ENCODE results near the gene OR6Q1. TPM values are rescaled to one million over a fixed set of nuclear protein-coding genes. Genes with fewer than 3 reads are reported as not detected.

OR6Q1 gene
- polyA plus RNA-seq, 1 of the 3 experiments (the other 2 are of a cell fraction): not detected

- Histone ChIP-seq H4K20me1 (ENCODE audit: insufficient read depth) (no peaks in the 10 kb centered on the region), H3K36me3 (replicated peaks in 1 of 2; ENCODE audit: control insufficient read depth in 1 of 2, insufficient read depth in 2 of 2, low read length in 1 of 2) (no peaks in the 10 kb centered on the region), H2AFZ (ENCODE audit: low read depth) (no peak overlapping the region), H3K9me2 (no peaks in the 10 kb centered on the region), H3K4me2 (no peak overlapping the region), H3K4me1 (ENCODE audit: control insufficient read depth in 1 of 2, insufficient read depth in 2 of 2, low read depth in 1 of 2, low read length in 1 of 2) (no peaks in the 10 kb centered on the region), H3K27me3 (ENCODE audit: insufficient read depth) (no peaks in the 10 kb centered on the region; the same call in 1 of the 2 replicates), H3F3A (replicated peaks; ENCODE audit: insufficient read depth) (no peaks in the 10 kb centered on the region), H3K79me2 (ENCODE audit: insufficient read depth) (no peaks in the 10 kb centered on the region), H3K27ac (ENCODE audit: low read depth in 2 of 2, low read length in 1 of 2) (no peak overlapping the region), H3K9me3 (no peaks in the 10 kb centered on the region), H3K9ac (no peak overlapping the region), H3K4me3 (ENCODE audit: low read depth in 2 of 2, low read length in 1 of 2) (no peak overlapping the region)
- POLR2A ChIA-PET: no interaction called here
- CTCF ChIA-PET: no interaction called here
- DNase-seq: no peak
- no peak for TF ChIP-seq TCF12 (IDR thresholded peaks at IDR 0.05)
- no peak for TF ChIP-seq CHD2 (IDR thresholded peaks at IDR 0.05; ENCODE audit: low read length, partially characterized antibody)
- TF ChIP-seq NRF1 (IDR thresholded peaks at IDR 0.05; ENCODE audit: low read depth, low read length): no peak
- TF ChIP-seq EZH2phosphoT487 (IDR thresholded peaks at IDR 0.05; ENCODE audit: borderline replicate concordance, low read depth): no peak
- TF ChIP-seq, protein P1, sequence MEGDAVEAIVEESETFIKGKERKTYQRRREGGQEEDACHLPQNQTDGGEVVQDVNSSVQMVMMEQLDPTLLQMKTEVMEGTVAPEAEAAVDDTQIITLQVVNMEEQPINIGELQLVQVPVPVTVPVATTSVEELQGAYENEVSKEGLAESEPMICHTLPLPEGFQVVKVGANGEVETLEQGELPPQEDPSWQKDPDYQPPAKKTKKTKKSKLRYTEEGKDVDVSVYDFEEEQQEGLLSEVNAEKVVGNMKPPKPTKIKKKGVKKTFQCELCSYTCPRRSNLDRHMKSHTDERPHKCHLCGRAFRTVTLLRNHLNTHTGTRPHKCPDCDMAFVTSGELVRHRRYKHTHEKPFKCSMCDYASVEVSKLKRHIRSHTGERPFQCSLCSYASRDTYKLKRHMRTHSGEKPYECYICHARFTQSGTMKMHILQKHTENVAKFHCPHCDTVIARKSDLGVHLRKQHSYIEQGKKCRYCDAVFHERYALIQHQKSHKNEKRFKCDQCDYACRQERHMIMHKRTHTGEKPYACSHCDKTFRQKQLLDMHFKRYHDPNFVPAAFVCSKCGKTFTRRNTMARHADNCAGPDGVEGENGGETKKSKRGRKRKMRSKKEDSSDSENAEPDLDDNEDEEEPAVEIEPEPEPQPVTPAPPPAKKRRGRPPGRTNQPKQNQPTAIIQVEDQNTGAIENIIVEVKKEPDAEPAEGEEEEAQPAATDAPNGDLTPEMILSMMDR (IDR thresholded peaks at IDR 0.05): no peak
- TF ChIP-seq, protein P2, sequence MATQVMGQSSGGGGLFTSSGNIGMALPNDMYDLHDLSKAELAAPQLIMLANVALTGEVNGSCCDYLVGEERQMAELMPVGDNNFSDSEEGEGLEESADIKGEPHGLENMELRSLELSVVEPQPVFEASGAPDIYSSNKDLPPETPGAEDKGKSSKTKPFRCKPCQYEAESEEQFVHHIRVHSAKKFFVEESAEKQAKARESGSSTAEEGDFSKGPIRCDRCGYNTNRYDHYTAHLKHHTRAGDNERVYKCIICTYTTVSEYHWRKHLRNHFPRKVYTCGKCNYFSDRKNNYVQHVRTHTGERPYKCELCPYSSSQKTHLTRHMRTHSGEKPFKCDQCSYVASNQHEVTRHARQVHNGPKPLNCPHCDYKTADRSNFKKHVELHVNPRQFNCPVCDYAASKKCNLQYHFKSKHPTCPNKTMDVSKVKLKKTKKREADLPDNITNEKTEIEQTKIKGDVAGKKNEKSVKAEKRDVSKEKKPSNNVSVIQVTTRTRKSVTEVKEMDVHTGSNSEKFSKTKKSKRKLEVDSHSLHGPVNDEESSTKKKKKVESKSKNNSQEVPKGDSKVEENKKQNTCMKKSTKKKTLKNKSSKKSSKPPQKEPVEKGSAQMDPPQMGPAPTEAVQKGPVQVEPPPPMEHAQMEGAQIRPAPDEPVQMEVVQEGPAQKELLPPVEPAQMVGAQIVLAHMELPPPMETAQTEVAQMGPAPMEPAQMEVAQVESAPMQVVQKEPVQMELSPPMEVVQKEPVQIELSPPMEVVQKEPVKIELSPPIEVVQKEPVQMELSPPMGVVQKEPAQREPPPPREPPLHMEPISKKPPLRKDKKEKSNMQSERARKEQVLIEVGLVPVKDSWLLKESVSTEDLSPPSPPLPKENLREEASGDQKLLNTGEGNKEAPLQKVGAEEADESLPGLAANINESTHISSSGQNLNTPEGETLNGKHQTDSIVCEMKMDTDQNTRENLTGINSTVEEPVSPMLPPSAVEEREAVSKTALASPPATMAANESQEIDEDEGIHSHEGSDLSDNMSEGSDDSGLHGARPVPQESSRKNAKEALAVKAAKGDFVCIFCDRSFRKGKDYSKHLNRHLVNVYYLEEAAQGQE (IDR thresholded peaks at IDR 0.05; ENCODE audit: low read depth, low read length): no peak
- TF ChIP-seq MAX (IDR thresholded peaks at IDR 0.05; ENCODE audit: low read depth): no peak
- no peak for TF ChIP-seq RXRA (IDR thresholded peaks at IDR 0.05; ENCODE audit: borderline replicate concordance, low read depth)
- TF ChIP-seq, protein P3, sequence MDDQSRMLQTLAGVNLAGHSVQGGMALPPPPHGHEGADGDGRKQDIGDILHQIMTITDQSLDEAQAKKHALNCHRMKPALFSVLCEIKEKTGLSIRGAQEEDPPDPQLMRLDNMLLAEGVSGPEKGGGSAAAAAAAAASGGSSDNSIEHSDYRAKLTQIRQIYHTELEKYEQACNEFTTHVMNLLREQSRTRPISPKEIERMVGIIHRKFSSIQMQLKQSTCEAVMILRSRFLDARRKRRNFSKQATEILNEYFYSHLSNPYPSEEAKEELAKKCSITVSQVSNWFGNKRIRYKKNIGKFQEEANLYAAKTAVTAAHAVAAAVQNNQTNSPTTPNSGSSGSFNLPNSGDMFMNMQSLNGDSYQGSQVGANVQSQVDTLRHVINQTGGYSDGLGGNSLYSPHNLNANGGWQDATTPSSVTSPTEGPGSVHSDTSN (IDR thresholded peaks at IDR 0.05): no peak
- TF ChIP-seq, protein P4, sequence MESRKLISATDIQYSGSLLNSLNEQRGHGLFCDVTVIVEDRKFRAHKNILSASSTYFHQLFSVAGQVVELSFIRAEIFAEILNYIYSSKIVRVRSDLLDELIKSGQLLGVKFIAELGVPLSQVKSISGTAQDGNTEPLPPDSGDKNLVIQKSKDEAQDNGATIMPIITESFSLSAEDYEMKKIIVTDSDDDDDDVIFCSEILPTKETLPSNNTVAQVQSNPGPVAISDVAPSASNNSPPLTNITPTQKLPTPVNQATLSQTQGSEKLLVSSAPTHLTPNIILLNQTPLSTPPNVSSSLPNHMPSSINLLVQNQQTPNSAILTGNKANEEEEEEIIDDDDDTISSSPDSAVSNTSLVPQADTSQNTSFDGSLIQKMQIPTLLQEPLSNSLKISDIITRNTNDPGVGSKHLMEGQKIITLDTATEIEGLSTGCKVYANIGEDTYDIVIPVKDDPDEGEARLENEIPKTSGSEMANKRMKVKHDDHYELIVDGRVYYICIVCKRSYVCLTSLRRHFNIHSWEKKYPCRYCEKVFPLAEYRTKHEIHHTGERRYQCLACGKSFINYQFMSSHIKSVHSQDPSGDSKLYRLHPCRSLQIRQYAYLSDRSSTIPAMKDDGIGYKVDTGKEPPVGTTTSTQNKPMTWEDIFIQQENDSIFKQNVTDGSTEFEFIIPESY (IDR thresholded peaks at IDR 0.05; ENCODE audit: borderline replicate concordance, low read depth): no peak
- TF ChIP-seq TAF1 (IDR thresholded peaks at IDR 0.05; ENCODE audit: borderline replicate concordance, low read depth, low read length): no peak
- no peak for TF ChIP-seq MEF2A (IDR thresholded peaks at IDR 0.05; ENCODE audit: borderline replicate concordance, low read depth)
- no peak for TF ChIP-seq YY1 (IDR thresholded peaks at IDR 0.05; ENCODE audit: low read depth)
- no peak for TF ChIP-seq EP300 (IDR thresholded peaks at IDR 0.05; ENCODE audit: borderline replicate concordance in 1 of 2, low read depth in 1 of 2, low read length in 1 of 2)
- TF ChIP-seq ELF1 (IDR thresholded peaks at IDR 0.05): no peak
- no peak for TF ChIP-seq FOXJ3 (CRISPR knock-in tag; IDR thresholded peaks at IDR 0.05)
- TF ChIP-seq FOXM1 (IDR thresholded peaks at IDR 0.05; ENCODE audit: low read depth): no peak
- no peak for TF ChIP-seq SIN3A (IDR thresholded peaks at IDR 0.05; ENCODE audit: borderline replicate concordance, low read depth, low read length)
- no peak for TF ChIP-seq FOSL2 (IDR thresholded peaks at IDR 0.05; ENCODE audit: borderline replicate concordance, low read depth)
- TF ChIP-seq NFIC (IDR thresholded peaks at IDR 0.05; ENCODE audit: borderline replicate concordance): no peak
- WGBS (ENCODE audit: low lambda C conversion rate): 3% methylated on average over 2 of the region's 2 CpGs
These were observed 45.0 kb downstream of the OR6Q1 start for GRCh38 chr11:58075781-58076180.
